SU-DHL-6 (cell line): ENCODE data around the gene KCNE4.

ENCODE experiments used
- H2AFZ ChIP-seq: fragments of 200-600 bp; sonication (generic); 2 replicates; pipeline ENCODE4 v1.6.1; 2014; ENCODE audit warnings: low read depth, mild to moderate bottlenecking, moderate library complexity, mixed read lengths, antibody characterized with exemption, low read length; ENCODE audit not compliant: severe bottlenecking
- H3F3A ChIP-seq: fragments of 200-600 bp; shearing (Covaris generic); 2 replicates; pipeline ENCODE4 v1.6.0; 2016; ENCODE audit warnings: antibody characterized with exemption, mild to moderate bottlenecking; ENCODE audit not compliant: insufficient read depth
- H3K27ac ChIP-seq: fragments of 200-600 bp; sonication (generic); 2 replicates; pipeline ENCODE4 v1.5.1; 2016; ENCODE audit warnings: low read depth, mild to moderate bottlenecking, low read length, moderate library complexity, mixed read lengths
- H3K27me3 ChIP-seq: fragments of 200-600 bp; sonication (generic), shearing (Covaris generic); 2 replicates; pipeline ENCODE4 v1.6.0; 2014; ENCODE audit warnings: mild to moderate bottlenecking, low read length
- H3K36me3 ChIP-seq: fragments of 200-600 bp; sonication (generic); 2 replicates; pipeline ENCODE4 v1.6.1; 2014; ENCODE audit warnings: mild to moderate bottlenecking, low read length, mixed read lengths
- H3K4me2 ChIP-seq: fragments of 300-600, 200-600 bp; shearing (Covaris generic), sonication (generic); 2 replicates; pipeline ENCODE4 v1.6.0; 2014; ENCODE audit warnings: low read length, low read depth, mild to moderate bottlenecking; ENCODE audit not compliant: poor library complexity, severe bottlenecking
- H3K4me3 ChIP-seq: fragments of 200-600 bp; sonication (generic); 2 replicates; pipeline ENCODE4 v1.5.1; 2014; ENCODE audit warnings: antibody characterized with exemption, low read length, mild to moderate bottlenecking, mixed read lengths; ENCODE audit not compliant: insufficient read depth, poor library complexity, severe bottlenecking
- H3K79me2 ChIP-seq: fragments of 200-600 bp; sonication (generic); 2 replicates; pipeline ENCODE4 v1.6.1; 2014; ENCODE audit warnings: mild to moderate bottlenecking, low read length, moderate library complexity; ENCODE audit not compliant: insufficient read depth
- H3K9ac ChIP-seq: fragments of 200-600 bp; sonication (generic); 2 replicates; pipeline ENCODE4 v1.7.0; 2014; ENCODE audit warnings: mild to moderate bottlenecking, low read length
- H3K9me2 ChIP-seq: fragments of 200-600 bp; sonication (generic); replicated peaks from 2 replicates; pipeline ENCODE4 v1.6.1; 2014; ENCODE audit warnings: low read length; ENCODE audit not compliant: insufficient read depth
- H3K9me3 ChIP-seq: fragments of 200-600 bp; sonication (generic); 2 replicates; pipeline ENCODE4 v1.6.1; 2014; ENCODE audit warnings: low read length, mixed read lengths; ENCODE audit not compliant: insufficient read depth
- H4K20me1 ChIP-seq: fragments of 200-600 bp; sonication (generic); 2 replicates; pipeline ENCODE4 v1.6.1; 2014; ENCODE audit warnings: low read depth, mild to moderate bottlenecking, antibody characterized with exemption, low read length, moderate library complexity, mixed read lengths
- EZH2phosphoT487 ChIP-seq: fragments of 200-600 bp; sonication (generic), shearing (Covaris generic); conservative IDR thresholded peaks from 2 replicates; pipeline ENCODE4 v1.6.1; 2018; ENCODE audit warnings: mild to moderate bottlenecking, antibody characterized with exemption, low read length, moderate library complexity, mixed read lengths
- TF ChIP-seq, protein P1 (sequence below): fragments of 200-600 bp; sonication (generic); IDR thresholded peaks from one replicate; pipeline ENCODE4 v1.5.1; 2017; ENCODE audit warnings: antibody characterized with exemption, mild to moderate bottlenecking, low read length, moderate library complexity; ENCODE audit not compliant: insufficient read depth, poor library complexity, severe bottlenecking

KCNE4 gene

DNA sequence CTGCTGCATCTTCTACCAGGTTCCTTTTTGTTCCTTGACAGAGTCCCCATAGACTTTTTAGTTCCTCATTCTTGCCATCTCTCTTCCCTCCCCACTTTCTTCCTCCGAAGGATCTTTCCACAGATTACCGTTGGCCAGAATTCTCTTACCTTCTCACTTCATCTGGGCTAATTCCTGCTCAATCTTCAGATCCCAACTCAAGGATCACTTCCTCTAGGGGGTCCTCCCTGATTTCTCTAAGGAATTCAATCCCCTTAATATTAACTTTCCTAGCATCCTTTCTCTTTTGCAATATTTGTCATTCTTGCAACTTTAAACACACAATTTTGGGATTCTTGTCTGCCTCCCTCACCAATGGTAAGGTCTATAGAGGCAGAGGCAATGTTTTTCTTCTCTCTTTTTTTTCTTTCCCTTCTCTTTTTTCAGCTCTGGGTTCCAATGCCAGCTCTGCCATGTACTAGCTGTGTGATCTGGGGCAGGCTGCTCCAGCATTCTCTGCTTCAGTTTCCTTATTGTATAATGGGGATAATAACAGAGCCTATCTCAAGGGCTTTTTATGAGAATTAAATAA, 5.4 kb upstream of the KCNE4 start:
- no peak overlapping the region for H3K4me2 ChIP-seq
- no peak overlapping the region for H3K9ac ChIP-seq

GRCh38 chr2:223047260-223047761, 4.7 kb upstream of the KCNE4 start:
- H3K4me2 ChIP-seq = no peak overlapping the region

More for the DNA sequence above, 5.4 kb upstream of the KCNE4 start:
- no peak overlapping the region for H3K27ac ChIP-seq
- no peaks in the 10 kb centered on the region for H3K36me3 ChIP-seq
- no peaks in the 10 kb centered on the region for H3K79me2 ChIP-seq
- no peak overlapping the region for H3K4me3 ChIP-seq
- H3K27me3 ChIP-seq = no peaks in the 10 kb centered on the region
- H3K9me3 ChIP-seq = no peaks in the 10 kb centered on the region
- TF ChIP-seq, protein P1, sequence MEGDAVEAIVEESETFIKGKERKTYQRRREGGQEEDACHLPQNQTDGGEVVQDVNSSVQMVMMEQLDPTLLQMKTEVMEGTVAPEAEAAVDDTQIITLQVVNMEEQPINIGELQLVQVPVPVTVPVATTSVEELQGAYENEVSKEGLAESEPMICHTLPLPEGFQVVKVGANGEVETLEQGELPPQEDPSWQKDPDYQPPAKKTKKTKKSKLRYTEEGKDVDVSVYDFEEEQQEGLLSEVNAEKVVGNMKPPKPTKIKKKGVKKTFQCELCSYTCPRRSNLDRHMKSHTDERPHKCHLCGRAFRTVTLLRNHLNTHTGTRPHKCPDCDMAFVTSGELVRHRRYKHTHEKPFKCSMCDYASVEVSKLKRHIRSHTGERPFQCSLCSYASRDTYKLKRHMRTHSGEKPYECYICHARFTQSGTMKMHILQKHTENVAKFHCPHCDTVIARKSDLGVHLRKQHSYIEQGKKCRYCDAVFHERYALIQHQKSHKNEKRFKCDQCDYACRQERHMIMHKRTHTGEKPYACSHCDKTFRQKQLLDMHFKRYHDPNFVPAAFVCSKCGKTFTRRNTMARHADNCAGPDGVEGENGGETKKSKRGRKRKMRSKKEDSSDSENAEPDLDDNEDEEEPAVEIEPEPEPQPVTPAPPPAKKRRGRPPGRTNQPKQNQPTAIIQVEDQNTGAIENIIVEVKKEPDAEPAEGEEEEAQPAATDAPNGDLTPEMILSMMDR = no peak
- TF ChIP-seq EZH2phosphoT487 = no peak
- no peaks in the 10 kb centered on the region for H4K20me1 ChIP-seq
- H3F3A ChIP-seq = no peaks in the 10 kb centered on the region
- H2AFZ ChIP-seq = no peak overlapping the region
- no peaks in the 10 kb centered on the region for H3K9me2 ChIP-seq

GRCh38 chr2:223048519-223048918, 3.5 kb upstream of the KCNE4 start:
- Histone ChIP-seq H3K9me2 (no peaks in the 10 kb centered on the region), H2AFZ (no peak overlapping the region), H3K79me2 (no peaks in the 10 kb centered on the region), H3K9ac (no peak overlapping the region), H3K36me3 (no peaks in the 10 kb centered on the region), H3K4me2 (no peak overlapping the region), H3K4me3 (no peak overlapping the region), H3F3A (no peaks in the 10 kb centered on the region), H3K27ac (no peak overlapping the region), H3K9me3 (no peaks in the 10 kb centered on the region), H4K20me1 (no peaks in the 10 kb centered on the region), H3K27me3 (no peaks in the 10 kb centered on the region)
- no peak for TF ChIP-seq EZH2phosphoT487
- TF ChIP-seq, protein P1 = no peak

More at GRCh38 chr2:223047260-223047761, 4.7 kb upstream of the KCNE4 start:
- H3K79me2 ChIP-seq = no peaks in the 10 kb centered on the region
- no peaks in the 10 kb centered on the region for H3K27me3 ChIP-seq
- H3K36me3 ChIP-seq = no peaks in the 10 kb centered on the region
- H3F3A ChIP-seq = no peaks in the 10 kb centered on the region
- H3K9me3 ChIP-seq = no peaks in the 10 kb centered on the region
- no peak overlapping the region for H3K4me3 ChIP-seq
- no peaks in the 10 kb centered on the region for H4K20me1 ChIP-seq
- H3K9me2 ChIP-seq = no peaks in the 10 kb centered on the region
- H2AFZ ChIP-seq = no peak overlapping the region
- H3K27ac ChIP-seq = no peak overlapping the region
- H3K9ac ChIP-seq = no peak overlapping the region
- TF ChIP-seq, protein P1 = no peak
- no peak for TF ChIP-seq EZH2phosphoT487
